ENCODE measurements around the gene DAP.

DNA sequence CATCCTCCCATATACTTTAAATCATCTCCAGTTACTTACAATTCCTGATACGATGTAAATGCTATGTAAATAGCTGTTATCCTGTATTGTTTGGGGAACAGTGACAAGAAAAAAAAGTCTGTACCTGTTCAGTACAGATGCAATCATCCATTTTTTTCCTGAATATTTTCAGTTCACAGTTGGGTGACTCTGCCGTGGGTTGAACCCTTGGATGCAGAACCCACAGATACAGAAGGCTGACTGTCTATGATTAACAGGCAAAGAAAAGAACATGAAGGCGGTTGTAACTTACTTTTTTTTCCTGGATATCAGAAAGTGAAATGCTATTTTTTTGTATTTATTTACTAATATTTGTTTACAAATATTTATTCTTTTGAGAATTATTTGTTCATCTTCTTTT is 33.2 kb downstream of the DAP start:
- TF ChIP-seq, protein P1, sequence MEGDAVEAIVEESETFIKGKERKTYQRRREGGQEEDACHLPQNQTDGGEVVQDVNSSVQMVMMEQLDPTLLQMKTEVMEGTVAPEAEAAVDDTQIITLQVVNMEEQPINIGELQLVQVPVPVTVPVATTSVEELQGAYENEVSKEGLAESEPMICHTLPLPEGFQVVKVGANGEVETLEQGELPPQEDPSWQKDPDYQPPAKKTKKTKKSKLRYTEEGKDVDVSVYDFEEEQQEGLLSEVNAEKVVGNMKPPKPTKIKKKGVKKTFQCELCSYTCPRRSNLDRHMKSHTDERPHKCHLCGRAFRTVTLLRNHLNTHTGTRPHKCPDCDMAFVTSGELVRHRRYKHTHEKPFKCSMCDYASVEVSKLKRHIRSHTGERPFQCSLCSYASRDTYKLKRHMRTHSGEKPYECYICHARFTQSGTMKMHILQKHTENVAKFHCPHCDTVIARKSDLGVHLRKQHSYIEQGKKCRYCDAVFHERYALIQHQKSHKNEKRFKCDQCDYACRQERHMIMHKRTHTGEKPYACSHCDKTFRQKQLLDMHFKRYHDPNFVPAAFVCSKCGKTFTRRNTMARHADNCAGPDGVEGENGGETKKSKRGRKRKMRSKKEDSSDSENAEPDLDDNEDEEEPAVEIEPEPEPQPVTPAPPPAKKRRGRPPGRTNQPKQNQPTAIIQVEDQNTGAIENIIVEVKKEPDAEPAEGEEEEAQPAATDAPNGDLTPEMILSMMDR (conservative IDR thresholded peaks at IDR 0.05 in 1 of 2, IDR thresholded peaks at IDR 0.05 in 1 of 2; ENCODE audit: low read depth in 1 of 2, low read length in 2 of 2), result no peak
- no peak for TF ChIP-seq EZH2 (IDR thresholded peaks at IDR 0.05; ENCODE audit: low read length, missing control alignments)

Data from fibroblast of lung (primary cell).